ENCODE results near the gene ERN1. TPM values are rescaled to one million over a fixed set of nuclear protein-coding genes. Genes with fewer than 3 reads are reported as not detected.

The ERN1 gene
- total and polyA plus RNA-seq, 10 donors, result 3.1 to 65.4 (median 44.1) TPM

DNA sequence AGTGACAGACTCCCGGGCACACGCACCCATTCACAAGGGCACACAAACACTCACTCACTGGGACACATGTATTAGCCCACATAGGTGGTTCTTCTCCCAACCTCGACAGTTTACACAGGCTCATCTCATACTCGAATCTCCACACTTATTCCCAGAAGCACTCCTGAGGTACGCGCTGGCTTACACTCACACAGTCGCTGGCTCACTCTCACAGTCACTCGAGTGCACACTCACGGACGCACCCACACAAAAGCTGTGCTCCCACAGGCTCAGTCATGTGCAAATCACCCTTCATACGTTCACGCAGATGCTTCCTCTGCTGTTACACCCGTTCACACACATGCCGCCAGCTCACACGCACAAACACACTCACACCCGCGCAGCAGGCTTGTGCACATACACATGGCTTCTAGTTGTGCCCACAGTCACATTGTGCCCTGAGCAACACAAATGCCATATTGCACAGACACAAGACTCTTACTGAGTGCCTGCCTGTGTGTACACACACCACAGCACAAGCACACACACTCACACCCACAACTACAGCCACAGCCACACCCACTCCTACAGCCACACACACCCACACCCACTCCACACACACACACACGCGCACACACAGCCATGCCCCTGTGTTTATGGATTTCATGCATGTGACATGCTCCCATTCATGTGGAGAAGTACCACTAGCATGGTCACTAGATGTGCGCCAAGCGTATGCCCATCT lies 140.2 kb downstream of the ERN1 start:
- WGBS, 5 donors, result 86 to 91% (median 87%) methylated on average over 21 of the region's 21 CpGs
- Histone ChIP-seq H3K27me3 (replicated peaks in 1 of 7) (no peaks in the 10 kb centered on the region), H3K27ac (no peak overlapping the region), H3K9me3 (no peaks in the 10 kb centered on the region), H3K4me3 (no peak overlapping the region), H3K36me3 (no peaks in the 10 kb centered on the region), H3K4me1 (peaks cover 22 to 87% (median 60%) of the 10 kb centered on the region in 6 donors)
- TF ChIP-seq, protein P1, sequence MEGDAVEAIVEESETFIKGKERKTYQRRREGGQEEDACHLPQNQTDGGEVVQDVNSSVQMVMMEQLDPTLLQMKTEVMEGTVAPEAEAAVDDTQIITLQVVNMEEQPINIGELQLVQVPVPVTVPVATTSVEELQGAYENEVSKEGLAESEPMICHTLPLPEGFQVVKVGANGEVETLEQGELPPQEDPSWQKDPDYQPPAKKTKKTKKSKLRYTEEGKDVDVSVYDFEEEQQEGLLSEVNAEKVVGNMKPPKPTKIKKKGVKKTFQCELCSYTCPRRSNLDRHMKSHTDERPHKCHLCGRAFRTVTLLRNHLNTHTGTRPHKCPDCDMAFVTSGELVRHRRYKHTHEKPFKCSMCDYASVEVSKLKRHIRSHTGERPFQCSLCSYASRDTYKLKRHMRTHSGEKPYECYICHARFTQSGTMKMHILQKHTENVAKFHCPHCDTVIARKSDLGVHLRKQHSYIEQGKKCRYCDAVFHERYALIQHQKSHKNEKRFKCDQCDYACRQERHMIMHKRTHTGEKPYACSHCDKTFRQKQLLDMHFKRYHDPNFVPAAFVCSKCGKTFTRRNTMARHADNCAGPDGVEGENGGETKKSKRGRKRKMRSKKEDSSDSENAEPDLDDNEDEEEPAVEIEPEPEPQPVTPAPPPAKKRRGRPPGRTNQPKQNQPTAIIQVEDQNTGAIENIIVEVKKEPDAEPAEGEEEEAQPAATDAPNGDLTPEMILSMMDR (IDR thresholded peaks at IDR 0.05 in 8 of 11, conservative IDR thresholded peaks at IDR 0.05 in 3 of 11), result no peak
- TF ChIP-seq POLR2AphosphoS5 (IDR thresholded peaks at IDR 0.05), result no peak
- no peak for TF ChIP-seq POLR2A (IDR thresholded peaks at IDR 0.05)
- intact Hi-C loops (cut with DNase I; ENCODE audit: low total_unique reads), result loop anchor here (10.0 kb wide), 1 partner anchor 65 kb away; no protein-coding TSS in a partner anchor
- DNase-seq, result peak; percentile 38

Small RNA genes lying within 50 kb of the gene (small RNA-seq; reads per million reads assigned to genes)
- 205,556 to 364,394 (median 243,957) reads per million in 4 donors for gene SNORD104

Other genes with a start within 250 kb of the ERN1 start
- not detected for gene GH2, start 248.2 kb downstream of the ERN1 start, total RNA-seq
- gene GH2, start 248.2 kb downstream of the ERN1 start, polyA plus RNA-seq, result not detected
- gene CSH1, start 233.6 kb downstream of the ERN1 start, total RNA-seq, result not detected
- gene CSH1, start 233.6 kb downstream of the ERN1 start, polyA plus RNA-seq, result not detected
- gene CSHL1, start 218.9 kb downstream of the ERN1 start, total RNA-seq, result not detected
- gene CSHL1, start 218.9 kb downstream of the ERN1 start, polyA plus RNA-seq, result under 1 TPM in 1 of 3 donors, not detected in 2; 0.06 TPM
- gene GH1, start 211.3 kb downstream of the ERN1 start, total RNA-seq, result 1 to 10 TPM in 2 of 7 donors, under 1 TPM in 3, not detected in 2; 0.47 to 1.4 (median 0.79) TPM
- gene GH1, start 211.3 kb downstream of the ERN1 start, polyA plus RNA-seq, result 1 to 10 TPM in 1 of 3 donors, under 1 TPM in 2; 0.29 to 1.5 (median 0.65) TPM
- gene CD79B, start 197.8 kb downstream of the ERN1 start, total RNA-seq, result 100 to 1,000 TPM; 149 to 226 (median 192) TPM
- gene CD79B, start 197.8 kb downstream of the ERN1 start, polyA plus RNA-seq, result 100 to 1,000 TPM; 386 to 659 (median 624) TPM
- gene SCN4A, start 157.2 kb downstream of the ERN1 start, total RNA-seq, result 1 to 10 TPM in 5 of 7 donors, under 1 TPM in 2; 0.54 to 4.0 (median 1.3) TPM
- under 1 TPM; 0.14 to 0.70 (median 0.26) TPM for gene SCN4A, start 157.2 kb downstream of the ERN1 start, polyA plus RNA-seq
- 1 to 10 TPM; 1.6 to 9.1 (median 3.5) TPM for gene PRR29, start 131.8 kb downstream of the ERN1 start, total RNA-seq
- gene PRR29, start 131.8 kb downstream of the ERN1 start, polyA plus RNA-seq, result 1 to 10 TPM in 1 of 3 donors, under 1 TPM in 2; 0.65 to 3.6 (median 0.73) TPM
- gene ICAM2, start 109.5 kb downstream of the ERN1 start, total RNA-seq, result 100 to 1,000 TPM; 136 to 412 (median 275) TPM
- 100 to 1,000 TPM in 1 of 3 donors, 10 to 100 TPM in 2; 79.2 to 108 (median 86.7) TPM for gene ICAM2, start 109.5 kb downstream of the ERN1 start, polyA plus RNA-seq
- 10 to 100 TPM; 22.3 to 44.5 (median 33.4) TPM for gene TEX2, start 133.1 kb upstream of the ERN1 start, total RNA-seq
- 1 to 10 TPM; 3.0 to 6.7 (median 3.9) TPM for gene TEX2, start 133.1 kb upstream of the ERN1 start, polyA plus RNA-seq